ENCODE measurements around the gene GPC6. TPM values are rescaled to one million over a fixed set of nuclear protein-coding genes. Genes with fewer than 3 reads are reported as not detected.

The GPC6 gene
- total RNA-seq, 6 donors from 2014 or later, result 1.3 to 7.3 (median 3.4) TPM

- no peaks in the 10 kb centered on the region for H3K36me3 ChIP-seq
- WGBS, 2 donors, result 60 to 62% methylated on average over 7 of the region's 7 CpGs
- no peak for ATAC-seq (ENCODE audit: low FRiP score in 2 of 2)
- H3K27me3 ChIP-seq, result no peaks in the 10 kb centered on the region
- no peak for TF ChIP-seq CTCF (IDR thresholded peaks at IDR 0.05)
- no peak for TF ChIP-seq EP300 (IDR thresholded peaks at IDR 0.05)
- no peak for TF ChIP-seq POLR2AphosphoS5 (IDR thresholded peaks at IDR 0.05)
- TF ChIP-seq POLR2A (IDR thresholded peaks at IDR 0.05), result no peak
- no peak overlapping the region for H3K4me3 ChIP-seq
- H3K27ac ChIP-seq, result no peak overlapping the region
- DNase-seq, result no peak
- no peaks in the 10 kb centered on the region for H3K4me1 ChIP-seq
- no peaks in the 10 kb centered on the region for H3K9me3 ChIP-seq
These were observed 807.4 kb downstream of the GPC6 start for GRCh38 chr13:94033830-94034642.

- H3K4me3 ChIP-seq, result no peak overlapping the region
- H3K36me3 ChIP-seq, result no peaks in the 10 kb centered on the region
- no peak overlapping the region for H3K27ac ChIP-seq
- no peaks in the 10 kb centered on the region for H3K27me3 ChIP-seq
- WGBS, 2 donors, result 75 to 78% methylated on average over 5 of the region's 5 CpGs
- no peaks in the 10 kb centered on the region for H3K9me3 ChIP-seq
- ATAC-seq (ENCODE audit: low FRiP score in 2 of 2) (no peak), DNase-seq (no peak)
- TF ChIP-seq POLR2AphosphoS5 (IDR thresholded peaks at IDR 0.05) (no peak), CTCF (IDR thresholded peaks at IDR 0.05) (no peak), POLR2A (IDR thresholded peaks at IDR 0.05) (no peak), EP300 (IDR thresholded peaks at IDR 0.05) (no peak)
- no peaks in the 10 kb centered on the region for H3K4me1 ChIP-seq
These were observed 823.4 kb downstream of the GPC6 start for GRCh38 chr13:94050039-94050438.

- WGBS, 2 donors, result 77 to 89% methylated on average over 2 of the region's 2 CpGs
- H3K27me3 ChIP-seq, result no peaks in the 10 kb centered on the region
- ATAC-seq (ENCODE audit: low FRiP score in 2 of 2) (no peak), DNase-seq (no peak)
- H3K27ac ChIP-seq, result no peak overlapping the region
- H3K9me3 ChIP-seq, result no peaks in the 10 kb centered on the region
- TF ChIP-seq EP300 (IDR thresholded peaks at IDR 0.05), result no peak
- TF ChIP-seq POLR2A (IDR thresholded peaks at IDR 0.05), result no peak
- TF ChIP-seq CTCF (IDR thresholded peaks at IDR 0.05), result no peak
- H3K36me3 ChIP-seq, result no peaks in the 10 kb centered on the region
- no peaks in the 10 kb centered on the region for H3K4me1 ChIP-seq
- no peak overlapping the region for H3K4me3 ChIP-seq
These were observed 824.1 kb downstream of the GPC6 start for GRCh38 chr13:94050686-94051085.

GRCh38 chr13:94053986-94054593 lies 827.5 kb downstream of the GPC6 start:
- ATAC-seq (ENCODE audit: low FRiP score in 2 of 2) (no peak), DNase-seq (no peak)
- no peaks in the 10 kb centered on the region for H3K4me1 ChIP-seq
- H3K9me3 ChIP-seq, result no peaks in the 10 kb centered on the region
- no peak overlapping the region for H3K4me3 ChIP-seq
- H3K27ac ChIP-seq, result no peak overlapping the region
- no peaks in the 10 kb centered on the region for H3K36me3 ChIP-seq
- TF ChIP-seq POLR2A (IDR thresholded peaks at IDR 0.05) (no peak), EP300 (IDR thresholded peaks at IDR 0.05) (no peak), CTCF (IDR thresholded peaks at IDR 0.05) (no peak), POLR2AphosphoS5 (IDR thresholded peaks at IDR 0.05) (no peak)
- WGBS, 2 donors, result 83 to 84% methylated on average over 11 of the region's 11 CpGs
- H3K27me3 ChIP-seq, result no peaks in the 10 kb centered on the region
